Mucosa of descending colon (tissue), 3 donors: Measurements from ENCODE around the gene PACSIN1. TPM values are rescaled to one million over a fixed set of nuclear protein-coding genes. Genes with fewer than 3 reads are reported as not detected.
"Not testable (repeated sequence)": the region's sequence is repeated elsewhere in the genome, so short reads cannot be mapped to it uniquely, and the experiment has no call there.

Experiments
- ATAC-seq: fragments of 200-7000 bp; cut with Tn5 transposase; one replicate; pipeline ENCODE4 v1.9.1; 2020; ENCODE audit warnings: mild to moderate bottlenecking, moderate library complexity
- DNase-seq, 3 donors: peaks; one replicate each; pipeline ENCODE4 v3.0.0-alpha.2; 2020
- H3K36me3 ChIP-seq: fragments of 200-600 bp; one replicate; pipeline ENCODE4 v1.8.0; 2021; ENCODE audit warnings: low read depth, mild to moderate bottlenecking
- H3K4me1 ChIP-seq: fragments of 200-600 bp; one replicate; pipeline ENCODE4 v1.8.0; 2021; ENCODE audit warnings: low read depth, mild to moderate bottlenecking
- H3K4me3 ChIP-seq: fragments of 200-600 bp; one replicate; pipeline ENCODE4 v1.8.0; 2021; ENCODE audit warnings: mild to moderate bottlenecking
- H3K9me3 ChIP-seq: fragments of 200-600 bp; one replicate; pipeline ENCODE4 v1.8.0; 2021; ENCODE audit warnings: mild to moderate bottlenecking
- CTCF ChIP-seq: fragments of 200-600 bp; IDR thresholded peaks from one replicate; pipeline ENCODE4 v1.8.0; 2022; ENCODE audit warnings: antibody characterized with exemption, mild to moderate bottlenecking
- intact Hi-C, 2 donors: fragments of 100-400 bp; cut with DNase I in 1 of 2; cut with micrococcal nuclease in 1 of 2; formaldehyde crosslinking; loops; one replicate each; pipeline versions ENCODE4 v1.11.0 to v1.11.1; 2022; cut with DNase I, micrococcal nuclease
- total RNA-seq, 3 donors: library from RNA; stranded (reverse); fragmentation: NEBNext Ultra II Directional in 2 of 3; extraction: Animal tissue kit (Norgen Biotek cat#: 25700) in 2 of 3; gene quantifications; one replicate each; pipeline versions ENCODE4 v1.2.1 to v1.2.4, GENCODE V29; 2021 to 2023
- donor health status: DM: no; HTN: no; CAD: no; lungs with moderate emphysema.
- donor health status: DM: no; HTN: no; CAD: no.
- donor health status: DM: no; HTN: yes; CAD: no.

Gene PACSIN1
- total RNA-seq, 3 donors from 2014 or later: 0.41 to 1.9 (median 0.67) TPM

GRCh38 chr6:34478796-34479195, 12.9 kb downstream of the PACSIN1 start:
- intact Hi-C loops: no loop called here
- Histone ChIP-seq H3K4me3 (no peak overlapping the region), H3K9me3 (no peaks in the 10 kb centered on the region), H3K4me1 (no peaks in the 10 kb centered on the region), H3K36me3 (no peaks in the 10 kb centered on the region)
- DNase-seq: no peak
- no peak for ATAC-seq
- no peak for TF ChIP-seq CTCF

- H3K4me1 ChIP-seq, ATAC-seq, intact Hi-C loops, H3K36me3 ChIP-seq, DNase-seq, H3K4me3 ChIP-seq, H3K9me3 ChIP-seq: not testable (repeated sequence)
Observed at GRCh38 chr6:34483781-34484180, 17.9 kb downstream of the PACSIN1 start.

- intact Hi-C loops: no loop called here
- H3K9me3 ChIP-seq: no peaks in the 10 kb centered on the region
- no peak for ATAC-seq
- no peaks in the 10 kb centered on the region for H3K36me3 ChIP-seq
- no peak overlapping the region for H3K4me3 ChIP-seq
- no peak for DNase-seq
- no peaks in the 10 kb centered on the region for H3K4me1 ChIP-seq
- no peak for TF ChIP-seq CTCF
Observed at GRCh38 chr6:34484391-34484790, 18.5 kb downstream of the PACSIN1 start.

GRCh38 chr6:34484899-34485298, 19.0 kb downstream of the PACSIN1 start:
- ATAC-seq (peak; percentile 59), DNase-seq (no peak)
- H3K9me3 ChIP-seq: no peaks in the 10 kb centered on the region
- no peak for TF ChIP-seq CTCF
- intact Hi-C loops: no loop called here
- H3K36me3 ChIP-seq: no peaks in the 10 kb centered on the region
- H3K4me3 ChIP-seq: no peak overlapping the region
- no peaks in the 10 kb centered on the region for H3K4me1 ChIP-seq

GRCh38 chr6:34485321-34486060, 19.6 kb downstream of the PACSIN1 start:
- ATAC-seq: no peak
- intact Hi-C loops: no loop called here
- no peaks in the 10 kb centered on the region for H3K9me3 ChIP-seq
- no peak overlapping the region for H3K4me3 ChIP-seq
- no peaks in the 10 kb centered on the region for H3K36me3 ChIP-seq
- DNase-seq: no peak
- TF ChIP-seq CTCF: no peak
- no peaks in the 10 kb centered on the region for H3K4me1 ChIP-seq

GRCh38 chr6:34486106-34486740, 20.3 kb downstream of the PACSIN1 start:
- Histone ChIP-seq H3K9me3 (no peaks in the 10 kb centered on the region), H3K4me1 (no peaks in the 10 kb centered on the region), H3K4me3 (no peak overlapping the region), H3K36me3 (no peaks in the 10 kb centered on the region)
- TF ChIP-seq CTCF: no peak
- DNase-seq: no peak
- no peak for ATAC-seq
- intact Hi-C loops: no loop called here

GRCh38 chr6:34486886-34487285, 21.0 kb downstream of the PACSIN1 start:
- H3K4me1 ChIP-seq, H3K36me3 ChIP-seq, DNase-seq, intact Hi-C loops, H3K9me3 ChIP-seq, ATAC-seq, H3K4me3 ChIP-seq: not testable (repeated sequence)
